Measurements from ENCODE around the gene EXOC4.

Gene EXOC4

DNA sequence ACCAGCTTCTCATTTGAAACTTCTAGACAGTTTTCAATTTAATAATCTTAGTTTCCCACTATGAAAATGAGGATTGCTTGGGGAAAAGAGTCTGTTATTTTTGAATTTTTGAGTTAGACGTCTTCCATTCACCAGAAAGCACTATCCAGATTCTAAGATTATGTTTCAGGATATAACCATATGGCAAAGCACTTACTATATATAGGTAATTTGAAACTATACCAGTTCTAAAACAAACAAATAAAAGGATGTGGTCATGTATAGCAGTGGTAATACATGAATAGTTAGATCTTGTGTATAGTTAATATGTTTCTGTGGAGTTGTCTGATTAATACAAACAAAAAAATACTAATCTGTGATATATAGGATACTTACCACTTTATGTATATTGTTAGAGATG lies 320.0 kb downstream of the EXOC4 start:
- CTCF ChIA-PET = interaction anchor here (0.9 to 1.3 kb wide), 3 partner anchors 11 to 362 kb away, joined by 3 read pairs; no protein-coding TSS in a partner anchor

DNA sequence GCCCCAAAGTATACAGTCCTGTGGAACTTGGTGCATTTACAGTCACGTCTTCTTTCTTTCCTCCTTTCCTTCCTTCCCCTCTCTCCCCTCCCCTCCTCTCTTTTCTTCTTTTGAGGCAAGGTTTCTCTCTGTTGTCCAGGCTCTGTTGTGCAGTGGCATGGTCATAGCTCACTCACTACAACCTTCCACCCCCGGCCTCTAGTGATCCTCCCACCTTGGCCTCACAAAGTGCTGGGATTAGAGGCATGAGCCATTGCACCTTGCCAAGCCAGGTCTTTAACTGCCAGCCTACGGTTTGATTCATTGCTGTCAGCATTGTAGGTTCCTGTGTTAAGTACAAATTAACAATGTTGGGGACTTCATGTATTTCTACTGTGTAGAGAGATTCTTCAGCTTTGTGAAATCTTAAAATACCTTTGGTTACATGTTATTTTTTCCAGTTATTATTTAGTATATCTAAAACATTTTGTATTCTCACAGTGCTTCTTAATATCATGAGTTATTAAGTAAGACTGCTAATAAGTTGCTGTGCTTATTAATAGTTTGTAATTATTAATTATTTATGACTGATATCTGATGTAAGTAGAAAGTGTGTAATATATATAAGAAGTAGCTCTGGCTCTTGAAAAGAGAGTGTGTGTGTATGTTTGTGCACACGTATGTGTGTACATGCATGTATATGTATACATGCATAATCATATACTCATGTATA lies 320.8 kb downstream of the EXOC4 start:
- no peak for DNase-seq
- WGBS (ENCODE audit: insufficient coverage) = 100% methylated on average over 1 of the region's 4 CpGs

More for the DNA sequence above, 320.0 kb downstream of the EXOC4 start:
- Histone ChIP-seq H3K27ac (ENCODE audit: insufficient read depth in 1 of 2, low read depth in 1 of 2, low read length in 2 of 2, poor library complexity in 1 of 2, severe bottlenecking in 2 of 2) (no peak overlapping the region), H3K27me3 (replicated peaks in 2 of 5; ENCODE audit: control insufficient read depth in 4 of 5, insufficient read depth in 5 of 5, low read length in 4 of 5) (no peaks in the 10 kb centered on the region), H3K4me3 (ENCODE audit: control insufficient read depth in 1 of 7, extremely low read depth in 1 of 7, insufficient read depth in 4 of 7, low read depth in 2 of 7, low read length in 6 of 7) (no peak overlapping the region), H3K4me1 (ENCODE audit: control extremely low read depth in 1 of 4, control insufficient read depth in 4 of 4, insufficient read depth in 4 of 4, low read length in 3 of 4) (no peaks in the 10 kb centered on the region), H3K36me3 (ENCODE audit: control insufficient read depth in 4 of 4, insufficient read depth in 4 of 4, low read length in 3 of 4) (no peaks in the 10 kb centered on the region), H3K9me3 (ENCODE audit: control extremely low read depth in 1 of 5, control insufficient read depth in 4 of 5, insufficient read depth in 2 of 5, low read depth in 1 of 5, low read length in 4 of 5) (no peaks in the 10 kb centered on the region)
- DNase-seq = no peak
- WGBS (ENCODE audit: insufficient coverage) = no CpG with 5 or more reads among the region's 1 CpG
- POLR2A ChIA-PET = no interaction called here

DNA sequence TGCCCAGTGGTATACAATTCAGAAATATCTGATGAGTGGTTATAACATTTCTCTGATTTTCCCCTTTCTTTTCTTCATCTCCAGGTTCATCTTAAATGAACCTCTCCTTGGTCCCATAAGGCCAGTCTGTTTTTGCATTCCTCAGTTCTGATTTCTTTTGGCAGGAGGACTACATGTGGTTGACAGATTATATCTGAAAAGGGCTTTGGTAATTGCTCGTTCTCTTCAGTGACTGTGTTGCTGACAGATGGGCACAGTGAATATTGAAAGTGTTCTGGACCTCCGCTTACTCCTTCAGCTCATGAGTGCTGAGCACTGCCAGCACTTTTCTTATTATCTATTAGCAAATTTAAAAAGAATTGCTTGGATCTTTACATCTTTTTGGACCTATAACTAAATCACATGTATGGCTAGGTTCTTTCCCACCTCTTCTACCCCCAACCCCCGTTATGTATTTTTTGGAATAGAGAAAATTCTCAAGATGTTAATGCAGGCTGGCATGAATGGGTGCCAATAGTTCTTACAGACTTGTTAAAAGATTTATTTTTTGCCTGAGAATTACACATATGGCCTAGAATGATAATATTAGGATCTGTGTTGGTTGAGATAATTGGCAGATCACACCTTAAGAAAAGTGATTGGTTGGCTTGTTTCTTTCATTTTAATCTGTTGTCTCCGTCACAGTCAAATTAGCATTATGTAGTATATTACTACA lies 323.0 kb downstream of the EXOC4 start:
- Histone ChIP-seq H3K36me3 (ENCODE audit: control insufficient read depth in 4 of 4, insufficient read depth in 4 of 4, low read length in 3 of 4) (no peaks in the 10 kb centered on the region), H3K4me3 (ENCODE audit: control insufficient read depth in 1 of 7, extremely low read depth in 1 of 7, insufficient read depth in 4 of 7, low read depth in 2 of 7, low read length in 6 of 7) (no peak overlapping the region), H3K27me3 (replicated peaks in 2 of 5; ENCODE audit: control insufficient read depth in 4 of 5, insufficient read depth in 5 of 5, low read length in 4 of 5) (no peaks in the 10 kb centered on the region), H3K27ac (ENCODE audit: insufficient read depth in 1 of 2, low read depth in 1 of 2, low read length in 2 of 2, poor library complexity in 1 of 2, severe bottlenecking in 2 of 2) (no peak overlapping the region), H3K9me3 (ENCODE audit: control extremely low read depth in 1 of 5, control insufficient read depth in 4 of 5, insufficient read depth in 2 of 5, low read depth in 1 of 5, low read length in 4 of 5) (no peaks in the 10 kb centered on the region), H3K4me1 (ENCODE audit: control extremely low read depth in 1 of 4, control insufficient read depth in 4 of 4, insufficient read depth in 4 of 4, low read length in 3 of 4) (no peaks in the 10 kb centered on the region)
- ChIA-PET POLR2A (no interaction called here), CTCF (no interaction called here)
- DNase-seq = no peak
- WGBS (ENCODE audit: insufficient coverage) = no CpG with 5 or more reads among the region's 4 CpGs

More for the DNA sequence above, 320.8 kb downstream of the EXOC4 start:
- no peaks in the 10 kb centered on the region for H3K4me1 ChIP-seq (ENCODE audit: control extremely low read depth in 1 of 4, control insufficient read depth in 4 of 4, insufficient read depth in 4 of 4, low read length in 3 of 4)
- no peaks in the 10 kb centered on the region for H3K27me3 ChIP-seq (replicated peaks in 2 of 5; ENCODE audit: control insufficient read depth in 4 of 5, insufficient read depth in 5 of 5, low read length in 4 of 5)
- no peak overlapping the region for H3K4me3 ChIP-seq (ENCODE audit: control insufficient read depth in 1 of 7, extremely low read depth in 1 of 7, insufficient read depth in 4 of 7, low read depth in 2 of 7, low read length in 6 of 7)
- ChIA-PET POLR2A (no interaction called here), CTCF (interaction anchor here (1.1 kb wide), 1 partner anchor 361 kb away, joined by 3 read pairs; no protein-coding TSS in a partner anchor)
- H3K27ac ChIP-seq (ENCODE audit: insufficient read depth in 1 of 2, low read depth in 1 of 2, low read length in 2 of 2, poor library complexity in 1 of 2, severe bottlenecking in 2 of 2) = no peak overlapping the region
- no peaks in the 10 kb centered on the region for H3K9me3 ChIP-seq (ENCODE audit: control extremely low read depth in 1 of 5, control insufficient read depth in 4 of 5, insufficient read depth in 2 of 5, low read depth in 1 of 5, low read length in 4 of 5)
- no peaks in the 10 kb centered on the region for H3K36me3 ChIP-seq (ENCODE audit: control insufficient read depth in 4 of 4, insufficient read depth in 4 of 4, low read length in 3 of 4)

DNA sequence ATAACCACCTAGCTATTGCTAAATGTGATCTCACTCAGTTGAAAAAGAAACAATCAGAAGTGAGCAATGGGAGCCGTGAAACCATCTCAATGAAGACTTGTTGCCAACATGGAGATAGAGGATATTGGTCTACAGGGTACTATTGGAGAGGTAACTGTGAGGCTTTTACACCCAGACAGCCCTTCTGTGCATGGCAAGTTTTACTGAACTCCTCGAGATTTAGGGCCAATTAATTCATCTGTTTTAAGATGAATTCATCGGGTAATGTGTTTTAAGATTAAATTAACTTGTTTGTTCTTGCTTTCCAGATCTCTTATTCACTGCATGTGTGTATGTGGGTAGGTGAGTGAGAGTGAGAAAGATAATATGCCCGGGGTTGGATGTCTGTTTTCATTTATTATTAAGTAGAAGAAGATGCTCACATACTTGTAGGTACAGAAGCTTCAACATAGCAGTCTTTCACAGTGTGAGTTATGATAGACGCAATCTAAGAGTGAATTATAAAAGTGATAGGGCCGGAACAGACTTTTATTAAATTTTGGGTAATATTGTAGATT lies 323.8 kb downstream of the EXOC4 start:
- Histone ChIP-seq H3K9me3 (ENCODE audit: control extremely low read depth in 1 of 5, control insufficient read depth in 4 of 5, insufficient read depth in 2 of 5, low read depth in 1 of 5, low read length in 4 of 5) (no peaks in the 10 kb centered on the region), H3K36me3 (ENCODE audit: control insufficient read depth in 4 of 4, insufficient read depth in 4 of 4, low read length in 3 of 4) (no peaks in the 10 kb centered on the region), H3K27me3 (replicated peaks in 2 of 5; ENCODE audit: control insufficient read depth in 4 of 5, insufficient read depth in 5 of 5, low read length in 4 of 5) (no peaks in the 10 kb centered on the region), H3K27ac (ENCODE audit: insufficient read depth in 1 of 2, low read depth in 1 of 2, low read length in 2 of 2, poor library complexity in 1 of 2, severe bottlenecking in 2 of 2) (no peak overlapping the region), H3K4me1 (ENCODE audit: control extremely low read depth in 1 of 4, control insufficient read depth in 4 of 4, insufficient read depth in 4 of 4, low read length in 3 of 4) (no peaks in the 10 kb centered on the region), H3K4me3 (ENCODE audit: control insufficient read depth in 1 of 7, extremely low read depth in 1 of 7, insufficient read depth in 4 of 7, low read depth in 2 of 7, low read length in 6 of 7) (no peak overlapping the region)
- no peak for DNase-seq
- WGBS (ENCODE audit: insufficient coverage) = 100% methylated on average over 3 of the region's 6 CpGs
- POLR2A ChIA-PET = no interaction called here
- CTCF ChIA-PET = no interaction called here

DNA sequence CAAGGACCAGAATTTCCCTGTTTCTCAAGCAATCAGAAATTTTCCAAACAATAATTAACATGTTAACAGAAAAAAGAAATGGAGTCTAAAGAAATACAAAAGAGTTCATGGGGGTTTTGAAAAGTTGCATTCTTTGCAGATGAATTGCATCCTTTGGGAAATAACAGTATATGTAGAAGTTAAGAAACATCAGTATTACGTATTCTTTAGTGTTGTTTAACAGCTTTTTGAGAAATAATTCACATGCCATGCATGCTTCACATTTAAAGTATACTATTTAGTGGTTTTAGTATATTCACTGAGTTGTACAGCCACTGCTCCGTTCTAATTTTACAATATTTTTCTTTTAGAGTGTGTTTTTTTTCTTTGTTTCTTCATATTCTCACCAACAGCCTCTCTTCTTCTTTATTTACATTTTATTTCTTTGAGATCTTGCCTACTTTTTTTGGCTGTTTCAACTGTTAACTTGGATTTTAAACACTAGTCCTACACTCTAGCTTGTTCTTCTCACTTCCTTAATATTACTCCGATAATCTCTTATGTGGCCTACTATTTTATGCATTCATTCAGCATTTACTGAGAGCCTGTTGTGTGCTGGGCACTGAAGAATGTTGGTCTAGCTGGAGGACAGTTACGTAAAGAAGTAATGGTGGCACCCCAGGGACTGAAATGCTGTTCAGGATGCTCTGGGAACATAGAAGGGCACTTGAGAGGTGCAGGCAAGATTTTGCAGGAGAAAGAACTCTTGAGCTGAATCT lies 330.1 kb downstream of the EXOC4 start:
- ChIA-PET CTCF (no interaction called here), POLR2A (interaction anchor here (0.6 kb wide), 1 partner anchor 440 kb away, joined by 3 read pairs; no protein-coding TSS in a partner anchor)
- Histone ChIP-seq H3K4me3 (ENCODE audit: control insufficient read depth in 1 of 7, extremely low read depth in 1 of 7, insufficient read depth in 4 of 7, low read depth in 2 of 7, low read length in 6 of 7) (no peak overlapping the region), H3K27me3 (replicated peaks in 2 of 5; ENCODE audit: control insufficient read depth in 4 of 5, insufficient read depth in 5 of 5, low read length in 4 of 5) (no peaks in the 10 kb centered on the region), H3K9me3 (ENCODE audit: control extremely low read depth in 1 of 5, control insufficient read depth in 4 of 5, insufficient read depth in 2 of 5, low read depth in 1 of 5, low read length in 4 of 5) (peaks cover 0 to 3% (median 0%) of the 10 kb centered on the region in 5 experiments), H3K4me1 (ENCODE audit: control extremely low read depth in 1 of 4, control insufficient read depth in 4 of 4, insufficient read depth in 4 of 4, low read length in 3 of 4) (peaks cover 0 to 4% (median 0%) of the 10 kb centered on the region in 4 experiments), H3K36me3 (ENCODE audit: control insufficient read depth in 4 of 4, insufficient read depth in 4 of 4, low read length in 3 of 4) (no peaks in the 10 kb centered on the region), H3K27ac (ENCODE audit: insufficient read depth in 1 of 2, low read depth in 1 of 2, low read length in 2 of 2, poor library complexity in 1 of 2, severe bottlenecking in 2 of 2) (no peak overlapping the region)
- no peak for DNase-seq
- 60% methylated on average over 1 of the region's 4 CpGs for WGBS (ENCODE audit: insufficient coverage)

DNA sequence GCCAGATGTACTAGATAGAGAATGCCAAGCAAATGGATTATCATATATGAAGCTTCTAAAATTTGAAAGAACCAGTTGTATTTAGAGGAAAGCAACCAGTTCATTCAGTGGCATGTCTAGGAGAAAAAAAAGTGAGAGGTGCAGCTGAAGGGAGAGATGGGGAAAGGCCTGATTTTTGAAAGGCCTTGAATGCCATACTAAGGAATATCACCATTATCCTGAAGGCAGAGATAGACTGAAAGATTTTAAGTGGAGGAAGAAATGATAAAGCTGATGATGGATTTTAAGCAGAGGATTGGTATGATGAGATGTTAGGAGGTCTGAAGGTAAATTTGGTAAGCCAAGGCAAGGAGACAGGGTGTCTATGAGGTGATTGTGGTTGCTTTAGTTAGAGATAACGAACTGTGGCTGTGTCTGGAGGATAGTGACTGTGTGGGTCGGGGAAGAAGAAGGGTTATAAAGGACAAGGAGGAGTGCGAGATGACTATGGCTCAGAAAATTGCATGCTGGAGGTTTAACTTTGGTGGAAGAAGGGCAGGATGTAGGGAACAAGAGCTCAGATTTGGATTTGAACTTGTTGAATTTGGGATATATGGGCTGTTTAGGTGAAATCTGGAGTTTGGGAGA lies 330.8 kb downstream of the EXOC4 start:
- POLR2A ChIA-PET = no interaction called here
- no peak overlapping the region for H3K27ac ChIP-seq (ENCODE audit: insufficient read depth in 1 of 2, low read depth in 1 of 2, low read length in 2 of 2, poor library complexity in 1 of 2, severe bottlenecking in 2 of 2)

More for the DNA sequence above, 330.8 kb downstream of the EXOC4 start:
- no peak for DNase-seq
- peaks cover 0 to 4% (median 0%) of the 10 kb centered on the region in 4 experiments for H3K4me1 ChIP-seq (ENCODE audit: control extremely low read depth in 1 of 4, control insufficient read depth in 4 of 4, insufficient read depth in 4 of 4, low read length in 3 of 4)
- CTCF ChIA-PET = no interaction called here
- H3K27me3 ChIP-seq (replicated peaks in 2 of 5; ENCODE audit: control insufficient read depth in 4 of 5, insufficient read depth in 5 of 5, low read length in 4 of 5) = no peaks in the 10 kb centered on the region
- H3K9me3 ChIP-seq (ENCODE audit: control extremely low read depth in 1 of 5, control insufficient read depth in 4 of 5, insufficient read depth in 2 of 5, low read depth in 1 of 5, low read length in 4 of 5) = peaks cover 0 to 3% (median 0%) of the 10 kb centered on the region in 5 experiments
- 92% methylated on average over 3 of the region's 3 CpGs for WGBS (ENCODE audit: insufficient coverage)
- H3K4me3 ChIP-seq (ENCODE audit: control insufficient read depth in 1 of 7, extremely low read depth in 1 of 7, insufficient read depth in 4 of 7, low read depth in 2 of 7, low read length in 6 of 7) = no peak overlapping the region
- no peaks in the 10 kb centered on the region for H3K36me3 ChIP-seq (ENCODE audit: control insufficient read depth in 4 of 4, insufficient read depth in 4 of 4, low read length in 3 of 4)
